HCT116 (cell line): ENCODE data around the gene RBP4. TPM values are rescaled to one million over a fixed set of nuclear protein-coding genes. Genes with fewer than 3 reads are reported as not detected.

Experiments used
- ATAC-seq: fragments of 200-7000 bp; cut with Tn5 transposase; 2 replicates; pipeline ENCODE4 v1.9.1; 2020; ENCODE audit warnings: mild to moderate bottlenecking, moderate library complexity
- BruUV-seq: library from RNA; stranded (reverse); fragments of 400-500 nt; replicated peaks from 2 replicates; lab custom pipeline; 2021; lab: Mats Ljungman, UMichigan
- CTCF ChIA-PET: fragments of 300-600 bp; sonication (Branson Sonifier 250); formaldehyde crosslinking; loops from one replicate; lab custom pipeline; 2021; ENCODE audit warnings: antibody characterized with exemption; lab: Charles Lee
- POLR2A ChIA-PET: fragments of 300-600, 350-600 bp; sonication (Branson Sonifier 250); formaldehyde crosslinking; loops from one replicate; lab custom pipeline; 2021; ENCODE audit warnings: antibody characterized with exemption; lab: Charles Lee
- RAD21 ChIA-PET, 2 experiments: fragments of 300-600 bp; sonication (Branson Sonifier 250); formaldehyde crosslinking; loops; one replicate each; lab custom pipeline; 2023; ENCODE audit warnings: low total read pairs in 2 of 2; ENCODE audit not compliant: uncharacterized antibody in 2 of 2, unreplicated experiment in 2 of 2, low non-redundant PET in 1 of 2; lab: Charles Lee
- DNase-seq: peaks from one replicate; pipeline ENCODE4 v3.0.0-alpha.2; 2010; ENCODE audit warnings: low read depth, low spot score
- H2AFZ ChIP-seq: fragments of 200-600 bp; shearing (Covaris generic), sonication (generic); 2 replicates; pipeline ENCODE4 v1.6.1; 2017; ENCODE audit warnings: low read depth, mixed run types, mixed read lengths, antibody characterized with exemption, low read length; ENCODE audit not compliant: poor library complexity, severe bottlenecking
- H3K27ac ChIP-seq: 2 replicates; pipeline ENCODE4 v1.5.1; 2012; ENCODE audit warnings: low read depth, low read length
- H3K27me3 ChIP-seq: fragments of 200-600 bp; sonication (generic); 2 replicates; pipeline ENCODE4 v1.6.1; 2016; ENCODE audit warnings: mixed run types, low read length, mixed read lengths; ENCODE audit not compliant: insufficient read depth
- H3K36me3 ChIP-seq, 2 experiments: fragments of 200-500 bp in 1 of 2; fragments of 200-600 bp in 1 of 2; sonication (Bioruptor generic) in 1 of 2; sonication (generic) in 1 of 2; 2 replicates each; pipeline versions ENCODE4 v1.5.1 to v1.6.1; 2014 to 2016; ENCODE audit warnings: low read length in 2 of 2, inconsistent platforms in 1 of 2, mixed read lengths in 1 of 2, mixed run types in 1 of 2; ENCODE audit not compliant: insufficient read depth in 2 of 2, control insufficient read depth in 1 of 2
- H3K4me1 ChIP-seq, 2 experiments: fragments of 200-600 bp in 1 of 2; sonication (generic) in 1 of 2; 2 replicates each; pipeline versions ENCODE4 v1.5.1 to v1.6.1; 2012 to 2017; ENCODE audit warnings: low read length in 2 of 2, inconsistent platforms in 1 of 2, mild to moderate bottlenecking in 1 of 2, mixed read lengths in 1 of 2, mixed run types in 1 of 2, moderate library complexity in 1 of 2; ENCODE audit not compliant: insufficient read depth in 2 of 2, control insufficient read depth in 1 of 2
- H3K4me2 ChIP-seq: fragments of 200-600 bp; sonication (generic); 2 replicates; pipeline ENCODE4 v1.6.1; 2017; ENCODE audit warnings: mixed run types, low read length, mixed read lengths
- H3K4me3 ChIP-seq, 2 experiments: fragments of 200-600 bp in 1 of 2; sonication (generic) in 1 of 2; replicated peaks in 1 of 2; 2 replicates each; pipeline ENCODE4 v1.5.1; 2011 to 2016; ENCODE audit warnings: low read length in 2 of 2, control low read depth in 1 of 2, low read depth in 1 of 2, mild to moderate bottlenecking in 1 of 2, mixed read lengths in 1 of 2, mixed run types in 1 of 2
- H3K79me2 ChIP-seq: fragments of 200-600 bp; sonication (generic); 2 replicates; pipeline ENCODE4 v1.6.1; 2017; ENCODE audit warnings: mild to moderate bottlenecking, mixed run types, low read length, moderate library complexity, mixed read lengths; ENCODE audit not compliant: insufficient read depth
- H3K9ac ChIP-seq: fragments of 200-600 bp; sonication (generic); 2 replicates; pipeline ENCODE4 v1.6.1; 2016; ENCODE audit warnings: low read length, mixed read lengths
- H3K9me2 ChIP-seq: fragments of 200-600 bp; sonication (generic), shearing (Covaris generic); 2 replicates; pipeline ENCODE4 v1.6.1; 2017; ENCODE audit warnings: mixed run types, mild to moderate bottlenecking, moderate library complexity; ENCODE audit not compliant: insufficient read depth
- H3K9me3 ChIP-seq, 2 experiments: fragments of 200-500 bp in 1 of 2; fragments of 200-600 bp in 1 of 2; sonication (Bioruptor generic) in 1 of 2; sonication (generic) in 1 of 2; 2 replicates each; pipeline ENCODE4 v1.6.1; 2014 to 2017; ENCODE audit warnings: low read length in 2 of 2, mixed read lengths in 2 of 2, inconsistent platforms in 1 of 2, low read depth in 1 of 2, mild to moderate bottlenecking in 1 of 2, mixed run types in 1 of 2, moderate library complexity in 1 of 2; ENCODE audit not compliant: control insufficient read depth in 1 of 2, insufficient read depth in 1 of 2
- H4K20me1 ChIP-seq: fragments of 200-600 bp; sonication (generic), shearing (Covaris generic); 2 replicates; pipeline ENCODE4 v1.6.1; 2017; ENCODE audit warnings: mixed run types, mild to moderate bottlenecking, moderate library complexity; ENCODE audit not compliant: insufficient read depth
- CBX3 ChIP-seq: IDR thresholded peaks from 2 replicates; pipeline ENCODE4 v1.6.1; 2012; ENCODE audit warnings: low read depth
- EZH2phosphoT487 ChIP-seq: fragments of 200-600 bp; IDR thresholded peaks from 2 replicates; pipeline ENCODE4 v1.6.1; 2018; ENCODE audit warnings: antibody characterized with exemption, borderline replicate concordance
- FOSL1 ChIP-seq: IDR thresholded peaks from 2 replicates; pipeline ENCODE4 v1.6.1; 2012; ENCODE audit warnings: low read depth
- JUND ChIP-seq: IDR thresholded peaks from 2 replicates; pipeline ENCODE4 v1.6.1; 2012
- POLR2AphosphoS5 ChIP-seq: IDR thresholded peaks from 2 replicates; pipeline ENCODE4 v1.6.1; 2011; ENCODE audit warnings: mild to moderate bottlenecking, low read depth, low read length, moderate library complexity
- SIN3A ChIP-seq: IDR thresholded peaks from 2 replicates; pipeline ENCODE4 v1.6.1; 2012; ENCODE audit warnings: low read depth
- SP1 ChIP-seq: IDR thresholded peaks from 2 replicates; pipeline ENCODE4 v1.6.1; 2012; ENCODE audit warnings: low read depth
- SRF ChIP-seq: IDR thresholded peaks from 2 replicates; pipeline ENCODE4 v1.6.1; 2012; ENCODE audit warnings: low read depth
- YY1 ChIP-seq: IDR thresholded peaks from 2 replicates; pipeline ENCODE4 v1.6.1; 2011; ENCODE audit warnings: low read length, low read depth, moderate library complexity, mild to moderate bottlenecking; ENCODE audit not compliant: insufficient replicate concordance; ENCODE audit errors: extremely low read depth
- intact Hi-C: fragments of 100-400 bp; cut with micrococcal nuclease; formaldehyde crosslinking; loops from 2 replicates; pipeline ENCODE4 v1.10.0; 2022
- total RNA-seq: library from RNA; stranded (reverse); gene quantifications from one replicate; pipeline ENCODE4 v1.2.1, GENCODE V29; 2021; ENCODE audit not compliant: unreplicated experiment
- TF ChIP-seq, protein P1 (sequence below): IDR thresholded peaks from 2 replicates; pipeline ENCODE4 v1.6.1; 2012
- TF ChIP-seq, protein P2 (sequence below), 3 experiments: fragments of 200-600 bp in 1 of 3; sonication (generic) in 1 of 3; IDR thresholded peaks in 2 of 3; conservative IDR thresholded peaks in 1 of 3; 2 replicates each; pipeline ENCODE4 v1.5.1; 2012 to 2017; ENCODE audit warnings: low read depth in 2 of 3, low read length in 2 of 3, antibody characterized with exemption in 1 of 3, borderline replicate concordance in 1 of 3, control low read depth in 1 of 3, mild to moderate bottlenecking in 1 of 3, mixed read lengths in 1 of 3, mixed run types in 1 of 3, moderate library complexity in 1 of 3; ENCODE audit not compliant: insufficient read depth in 1 of 3

The RBP4 gene
- total RNA-seq, 1 experiment from 2014 or later: 2.4 TPM

DNA sequence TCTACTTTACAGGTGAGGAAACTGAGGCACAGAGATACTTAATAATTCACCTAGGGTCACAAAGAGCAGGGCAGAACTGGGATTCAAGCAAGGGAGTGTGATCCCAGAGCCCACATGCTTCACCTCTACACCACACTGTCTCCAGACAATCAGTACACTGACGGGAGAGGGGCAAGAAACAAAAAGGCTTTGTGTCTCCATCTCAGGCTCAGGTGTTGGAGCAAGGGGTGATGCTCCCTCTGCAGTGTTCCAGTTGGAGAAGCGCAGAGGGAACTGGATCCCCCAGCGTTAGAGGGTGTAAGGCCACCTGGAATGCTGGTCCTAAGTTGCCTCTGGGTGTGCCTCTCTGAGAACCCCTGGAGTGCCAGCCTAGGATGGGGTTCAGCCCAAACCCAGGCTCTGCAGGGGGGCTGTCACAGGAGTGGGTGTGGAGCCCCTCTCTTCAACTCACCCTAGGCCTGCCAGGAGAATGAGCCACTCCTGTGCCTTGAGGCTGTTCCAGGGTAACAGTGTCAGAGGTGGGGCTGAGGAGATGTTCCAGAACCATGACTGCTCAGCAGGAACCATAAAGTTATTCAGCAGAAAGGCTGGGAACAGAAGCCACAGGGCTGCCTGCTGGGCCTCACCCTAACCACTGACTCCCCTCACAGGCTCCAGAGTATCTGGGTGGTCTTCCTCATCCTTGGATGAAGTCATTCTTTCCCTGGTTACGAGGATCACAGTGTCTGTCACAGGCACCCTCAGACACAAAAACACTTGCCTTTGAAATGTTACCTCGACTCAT, 5.5 kb downstream of the RBP4 start:
- Histone ChIP-seq H3K9me3 (no peaks in the 10 kb centered on the region), H3K9ac (no peak overlapping the region), H3K27ac (no peak overlapping the region), H3K36me3 (no peaks in the 10 kb centered on the region), H2AFZ (no peak overlapping the region), H4K20me1 (no peaks in the 10 kb centered on the region), H3K4me3 (no peak overlapping the region), H3K4me2 (no peak overlapping the region), H3K4me1 (no peaks in the 10 kb centered on the region), H3K9me2 (no peaks in the 10 kb centered on the region), H3K79me2 (no peaks in the 10 kb centered on the region), H3K27me3 (no peaks in the 10 kb centered on the region)
- no peak for ATAC-seq
- ChIA-PET POLR2A (no interaction called here), CTCF (interaction anchor here (1.2 kb wide), 1 partner anchor 41 kb away, joined by 4 read pairs; no protein-coding TSS in a partner anchor), RAD21 (no interaction called here)
- BruUV-seq: no TSS peak
- TF ChIP-seq FOSL1: no peak
- no peak for TF ChIP-seq SP1
- TF ChIP-seq, protein P1, sequence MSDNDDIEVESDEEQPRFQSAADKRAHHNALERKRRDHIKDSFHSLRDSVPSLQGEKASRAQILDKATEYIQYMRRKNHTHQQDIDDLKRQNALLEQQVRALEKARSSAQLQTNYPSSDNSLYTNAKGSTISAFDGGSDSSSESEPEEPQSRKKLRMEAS: no peak
- no peak for TF ChIP-seq SRF
- no peak for TF ChIP-seq CBX3
- TF ChIP-seq SIN3A: no peak
- TF ChIP-seq, protein P2, sequence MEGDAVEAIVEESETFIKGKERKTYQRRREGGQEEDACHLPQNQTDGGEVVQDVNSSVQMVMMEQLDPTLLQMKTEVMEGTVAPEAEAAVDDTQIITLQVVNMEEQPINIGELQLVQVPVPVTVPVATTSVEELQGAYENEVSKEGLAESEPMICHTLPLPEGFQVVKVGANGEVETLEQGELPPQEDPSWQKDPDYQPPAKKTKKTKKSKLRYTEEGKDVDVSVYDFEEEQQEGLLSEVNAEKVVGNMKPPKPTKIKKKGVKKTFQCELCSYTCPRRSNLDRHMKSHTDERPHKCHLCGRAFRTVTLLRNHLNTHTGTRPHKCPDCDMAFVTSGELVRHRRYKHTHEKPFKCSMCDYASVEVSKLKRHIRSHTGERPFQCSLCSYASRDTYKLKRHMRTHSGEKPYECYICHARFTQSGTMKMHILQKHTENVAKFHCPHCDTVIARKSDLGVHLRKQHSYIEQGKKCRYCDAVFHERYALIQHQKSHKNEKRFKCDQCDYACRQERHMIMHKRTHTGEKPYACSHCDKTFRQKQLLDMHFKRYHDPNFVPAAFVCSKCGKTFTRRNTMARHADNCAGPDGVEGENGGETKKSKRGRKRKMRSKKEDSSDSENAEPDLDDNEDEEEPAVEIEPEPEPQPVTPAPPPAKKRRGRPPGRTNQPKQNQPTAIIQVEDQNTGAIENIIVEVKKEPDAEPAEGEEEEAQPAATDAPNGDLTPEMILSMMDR (IDR thresholded peaks at IDR 0.05 in 2 of 3, conservative IDR thresholded peaks at IDR 0.05 in 1 of 3; ENCODE audit: borderline replicate concordance in 1 of 3, insufficient read depth in 1 of 3, low read depth in 2 of 3, low read length in 2 of 3): no peak
- TF ChIP-seq JUND: no peak
- TF ChIP-seq EZH2phosphoT487: no peak
- no peak for TF ChIP-seq YY1
- no peak for TF ChIP-seq POLR2AphosphoS5
- no peak for DNase-seq
- intact Hi-C loops: no loop called here
